KMS-11 (cell line): ENCODE measurements around the gene GRIK1.

Experiments
- H2AFZ ChIP-seq: fragments of 200-600 bp; sonication (generic); 2 replicates; pipeline ENCODE4 v1.6.1; 2016; ENCODE audit warnings: antibody characterized with exemption, mixed run types, low read depth
- H3K27ac ChIP-seq: fragments of 200-600 bp; sonication (generic); 2 replicates; pipeline ENCODE4 v1.6.1; 2016; ENCODE audit warnings: mild to moderate bottlenecking, mixed run types
- H3K27me3 ChIP-seq: fragments of 200-600 bp; sonication (generic); 2 replicates; pipeline ENCODE4 v1.6.1; 2017; ENCODE audit warnings: mild to moderate bottlenecking, low read depth, mixed run types, moderate library complexity; ENCODE audit not compliant: insufficient read depth
- H3K36me3 ChIP-seq: fragments of 200-600 bp; sonication (generic); 2 replicates; pipeline ENCODE4 v1.6.1; 2017; ENCODE audit warnings: mild to moderate bottlenecking, mixed run types; ENCODE audit not compliant: insufficient read depth
- H3K4me1 ChIP-seq: fragments of 200-600 bp; sonication (generic); 2 replicates; pipeline ENCODE4 v1.6.1; 2016; ENCODE audit warnings: mild to moderate bottlenecking, low read depth, mixed run types; ENCODE audit not compliant: poor library complexity, severe bottlenecking
- H3K4me2 ChIP-seq: fragments of 200-600 bp; sonication (generic); 2 replicates; pipeline ENCODE4 v1.7.0; 2016; ENCODE audit warnings: mild to moderate bottlenecking, mixed run types
- H3K4me3 ChIP-seq: fragments of 200-600 bp; sonication (generic); IDR thresholded peaks from 2 replicates; pipeline ENCODE4 v1.6.1; 2017; ENCODE audit warnings: low read depth, low read length, mixed read lengths; ENCODE audit not compliant: insufficient read depth
- H3K79me2 ChIP-seq: fragments of 200-600 bp; sonication (generic); 2 replicates; pipeline ENCODE4 v1.6.1; 2016; ENCODE audit warnings: low read depth, mixed run types; ENCODE audit not compliant: insufficient read depth
- H3K9ac ChIP-seq: fragments of 200-600 bp; sonication (generic); 2 replicates; pipeline ENCODE4 v1.6.1; 2016; ENCODE audit warnings: mild to moderate bottlenecking, mixed run types
- H4K20me1 ChIP-seq: fragments of 200-600 bp; sonication (generic); 2 replicates; pipeline ENCODE4 v1.6.1; 2016; ENCODE audit warnings: mild to moderate bottlenecking, mixed run types; ENCODE audit not compliant: insufficient read depth
- TF ChIP-seq, protein P1 (sequence below): fragments of 200-600 bp; sonication (generic); conservative IDR thresholded peaks from 2 replicates; pipeline ENCODE4 v1.6.1; 2017; ENCODE audit warnings: low read depth, mild to moderate bottlenecking, antibody characterized with exemption, low read length, moderate library complexity, mixed read lengths

GRIK1 gene

DNA sequence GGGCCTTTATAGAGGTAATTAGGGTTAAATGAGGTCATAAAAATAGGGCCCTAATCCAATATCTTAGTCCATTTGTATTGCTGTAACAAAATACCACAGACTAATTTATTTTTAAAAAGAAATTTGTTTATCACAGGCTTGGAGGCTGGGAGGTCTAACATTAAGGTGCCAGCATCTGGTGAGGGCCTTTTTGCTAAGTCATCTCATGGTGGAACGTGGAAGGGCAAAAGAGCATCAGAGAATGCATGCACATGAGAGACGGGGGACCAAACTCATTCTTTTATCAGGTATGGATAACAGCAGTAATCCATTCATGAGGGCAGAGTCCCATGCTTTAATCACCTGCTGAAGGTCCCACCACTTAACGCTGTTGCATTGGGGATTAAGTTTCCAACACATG, 313.8 kb downstream of the GRIK1 start:
- H2AFZ ChIP-seq, result no peak overlapping the region
- H4K20me1 ChIP-seq, result no peaks in the 10 kb centered on the region
- no peak overlapping the region for H3K9ac ChIP-seq
- H3K27me3 ChIP-seq, result no peaks in the 10 kb centered on the region
- TF ChIP-seq, protein P1, sequence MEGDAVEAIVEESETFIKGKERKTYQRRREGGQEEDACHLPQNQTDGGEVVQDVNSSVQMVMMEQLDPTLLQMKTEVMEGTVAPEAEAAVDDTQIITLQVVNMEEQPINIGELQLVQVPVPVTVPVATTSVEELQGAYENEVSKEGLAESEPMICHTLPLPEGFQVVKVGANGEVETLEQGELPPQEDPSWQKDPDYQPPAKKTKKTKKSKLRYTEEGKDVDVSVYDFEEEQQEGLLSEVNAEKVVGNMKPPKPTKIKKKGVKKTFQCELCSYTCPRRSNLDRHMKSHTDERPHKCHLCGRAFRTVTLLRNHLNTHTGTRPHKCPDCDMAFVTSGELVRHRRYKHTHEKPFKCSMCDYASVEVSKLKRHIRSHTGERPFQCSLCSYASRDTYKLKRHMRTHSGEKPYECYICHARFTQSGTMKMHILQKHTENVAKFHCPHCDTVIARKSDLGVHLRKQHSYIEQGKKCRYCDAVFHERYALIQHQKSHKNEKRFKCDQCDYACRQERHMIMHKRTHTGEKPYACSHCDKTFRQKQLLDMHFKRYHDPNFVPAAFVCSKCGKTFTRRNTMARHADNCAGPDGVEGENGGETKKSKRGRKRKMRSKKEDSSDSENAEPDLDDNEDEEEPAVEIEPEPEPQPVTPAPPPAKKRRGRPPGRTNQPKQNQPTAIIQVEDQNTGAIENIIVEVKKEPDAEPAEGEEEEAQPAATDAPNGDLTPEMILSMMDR, result no peak
- H3K36me3 ChIP-seq, result no peaks in the 10 kb centered on the region
- no peaks in the 10 kb centered on the region for H3K4me1 ChIP-seq
- H3K4me2 ChIP-seq, result no peak overlapping the region
- H3K4me3 ChIP-seq, result no peak overlapping the region
- no peaks in the 10 kb centered on the region for H3K79me2 ChIP-seq
- no peak overlapping the region for H3K27ac ChIP-seq

DNA sequence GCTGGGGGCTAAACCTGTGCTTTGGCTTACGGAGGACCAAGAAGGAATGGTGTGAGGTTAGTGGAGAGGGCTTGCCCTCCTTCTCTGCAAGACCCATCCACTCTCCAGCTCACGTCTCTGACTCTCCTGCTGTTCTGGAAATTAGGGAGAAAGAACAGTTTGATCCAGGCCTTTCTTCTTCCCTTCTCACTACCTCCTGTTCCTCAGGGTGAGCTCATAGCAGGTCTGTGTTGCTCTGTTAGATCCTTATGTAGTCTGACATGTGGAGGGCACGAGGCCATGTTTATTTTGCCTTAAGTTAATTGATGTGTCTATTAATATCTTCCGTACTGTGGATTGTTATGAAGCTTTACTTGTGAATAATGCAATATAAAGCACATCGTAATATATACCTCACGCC, 315.0 kb downstream of the GRIK1 start:
- Histone ChIP-seq H3K4me1 (no peaks in the 10 kb centered on the region), H3K36me3 (no peaks in the 10 kb centered on the region), H3K4me2 (no peak overlapping the region), H3K79me2 (no peaks in the 10 kb centered on the region), H3K27me3 (no peaks in the 10 kb centered on the region), H3K9ac (no peak overlapping the region), H2AFZ (no peak overlapping the region), H3K27ac (no peak overlapping the region), H3K4me3 (no peak overlapping the region), H4K20me1 (no peaks in the 10 kb centered on the region)
- TF ChIP-seq, protein P1, result no peak

DNA sequence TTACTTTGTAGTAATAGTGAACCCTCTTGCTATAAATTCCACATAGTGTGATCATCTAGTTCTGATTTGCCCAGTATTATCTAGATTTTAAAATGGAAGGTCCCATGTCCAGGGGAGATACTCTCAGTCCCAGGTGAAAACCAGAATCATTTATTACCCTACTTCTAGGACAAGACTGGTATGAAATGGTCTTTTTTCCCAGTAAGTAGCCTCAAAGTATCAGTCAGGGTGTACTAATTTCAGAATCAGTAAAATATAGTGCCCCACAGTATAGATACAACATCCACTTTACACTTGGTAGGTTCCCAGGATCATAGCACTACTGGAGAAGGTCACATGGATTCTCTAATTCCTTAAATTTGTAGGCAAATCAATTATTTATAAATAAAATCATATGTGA, 318.3 kb downstream of the GRIK1 start:
- TF ChIP-seq, protein P1, result no peak
- Histone ChIP-seq H3K4me3 (no peak overlapping the region), H3K36me3 (no peaks in the 10 kb centered on the region), H3K9ac (no peak overlapping the region), H3K79me2 (no peaks in the 10 kb centered on the region), H2AFZ (no peak overlapping the region), H4K20me1 (no peaks in the 10 kb centered on the region), H3K27ac (no peak overlapping the region), H3K4me2 (no peak overlapping the region), H3K4me1 (no peaks in the 10 kb centered on the region), H3K27me3 (no peaks in the 10 kb centered on the region)

DNA sequence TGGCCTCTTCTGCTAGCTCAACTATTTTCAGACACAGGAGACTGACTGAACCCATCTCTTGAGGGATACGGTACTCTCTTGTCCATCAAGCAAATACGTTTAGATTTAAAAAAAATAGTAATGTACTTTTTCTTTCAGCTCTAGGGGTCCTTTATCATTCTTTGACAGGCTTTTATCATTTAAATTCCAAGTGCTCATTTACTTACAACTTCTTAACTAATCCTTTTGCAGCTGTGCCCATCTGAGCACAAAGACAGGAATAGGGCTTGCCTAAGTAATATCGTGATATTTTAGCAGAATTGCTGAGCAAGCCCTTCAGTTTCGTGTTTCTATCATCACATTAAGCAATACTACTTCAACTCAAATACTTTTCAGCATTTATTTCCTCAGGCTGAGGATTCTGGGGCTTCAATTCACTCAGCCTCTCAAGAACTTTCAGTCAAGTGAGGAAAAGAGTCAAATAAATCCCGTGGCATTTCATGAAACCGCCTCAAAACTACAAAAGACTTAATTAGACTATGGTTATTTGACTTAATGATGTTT, 323.5 kb downstream of the GRIK1 start:
- no peak overlapping the region for H2AFZ ChIP-seq
- no peak overlapping the region for H3K4me3 ChIP-seq
- no peak overlapping the region for H3K27ac ChIP-seq
- no peaks in the 10 kb centered on the region for H3K27me3 ChIP-seq
- TF ChIP-seq, protein P1, result no peak
- H3K9ac ChIP-seq, result no peak overlapping the region
- no peaks in the 10 kb centered on the region for H4K20me1 ChIP-seq
- no peaks in the 10 kb centered on the region for H3K79me2 ChIP-seq
- H3K36me3 ChIP-seq, result no peaks in the 10 kb centered on the region
- H3K4me1 ChIP-seq, result no peaks in the 10 kb centered on the region
- H3K4me2 ChIP-seq, result no peak overlapping the region

DNA sequence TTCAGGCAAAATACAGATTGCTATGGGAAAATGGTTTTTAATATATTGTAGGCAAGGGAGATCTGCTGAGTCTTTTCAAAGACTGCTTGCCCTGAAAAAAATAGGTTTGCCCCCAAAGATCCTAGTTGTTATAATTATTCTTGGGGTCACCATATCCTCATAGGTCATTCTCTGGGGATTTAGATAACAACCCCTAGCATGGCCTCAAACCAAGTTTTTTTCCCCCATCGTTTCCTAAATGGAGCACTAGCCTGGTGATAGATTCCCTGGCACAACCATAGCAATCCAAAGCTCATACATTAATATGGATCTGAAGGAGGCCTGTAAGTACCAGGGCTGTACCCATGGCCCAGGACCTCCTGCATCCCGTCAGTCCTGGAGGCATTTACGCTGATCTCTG, 325.9 kb downstream of the GRIK1 start:
- no peaks in the 10 kb centered on the region for H3K27me3 ChIP-seq
- no peak overlapping the region for H2AFZ ChIP-seq
- no peaks in the 10 kb centered on the region for H4K20me1 ChIP-seq
- no peak overlapping the region for H3K27ac ChIP-seq
- H3K4me1 ChIP-seq, result no peaks in the 10 kb centered on the region
- H3K4me2 ChIP-seq, result no peak overlapping the region
- TF ChIP-seq, protein P1, result no peak
- H3K79me2 ChIP-seq, result no peaks in the 10 kb centered on the region
- no peak overlapping the region for H3K4me3 ChIP-seq
- H3K9ac ChIP-seq, result no peak overlapping the region
- H3K36me3 ChIP-seq, result no peaks in the 10 kb centered on the region
